ENCODE results near the gene PPP1R15B. TPM values are rescaled to one million over a fixed set of nuclear protein-coding genes. Genes with fewer than 3 reads are reported as not detected.

The PPP1R15B gene
- total and polyA plus RNA-seq, 2 donors from 2014 or later = 12.3 to 41.6 TPM

DNA sequence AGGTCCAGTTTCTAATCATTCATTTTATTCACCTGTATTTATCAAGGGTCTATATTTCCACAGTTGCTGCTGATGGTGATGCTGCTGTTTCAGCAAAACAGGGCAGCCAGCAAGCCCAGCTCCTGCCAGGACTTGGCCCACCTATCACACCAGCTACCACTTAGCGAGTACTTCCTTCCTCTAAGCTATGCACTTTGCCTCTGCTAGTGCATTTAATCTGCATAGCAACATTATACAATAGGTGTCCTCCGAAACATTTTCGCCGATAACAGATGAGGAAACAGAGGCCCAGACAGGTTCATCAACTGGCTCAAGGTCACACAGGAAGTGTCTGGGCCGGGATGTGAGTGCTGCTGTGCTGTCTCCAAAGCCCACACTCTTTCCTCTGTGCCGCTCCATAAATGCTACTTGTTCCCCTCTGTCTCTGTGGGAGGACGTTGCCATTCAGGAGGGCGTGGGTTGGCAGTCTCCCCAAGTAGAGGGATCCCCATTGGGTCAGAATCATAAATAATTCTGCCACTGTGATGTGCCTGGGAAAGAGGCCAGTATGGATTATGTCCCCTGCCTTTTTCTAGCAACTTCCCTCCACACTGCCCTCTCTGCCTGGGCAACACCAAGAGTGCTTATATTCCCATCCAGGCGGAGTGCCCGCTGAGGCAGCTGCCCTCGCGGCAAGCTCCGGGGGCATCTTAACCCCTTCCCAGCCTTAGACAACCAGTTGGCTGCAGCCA, 42.5 kb downstream of the PPP1R15B start:
- FAIRE-seq (no peak), DNase-seq (no peak)
- no peak overlapping the region for H3K9ac ChIP-seq (ENCODE audit: low read length in 3 of 3)
- TF ChIP-seq CTCF (IDR thresholded peaks at IDR 0.05; ENCODE audit: borderline replicate concordance, extremely low read depth, insufficient read depth) = no peak
- H3K27ac ChIP-seq (ENCODE audit: low read depth in 2 of 2, low read length in 2 of 2) = no peak overlapping the region
- H3K4me1 ChIP-seq (ENCODE audit: control insufficient read depth in 2 of 3, insufficient read depth in 2 of 3, low read depth in 1 of 3, low read length in 3 of 3) = no peaks in the 10 kb centered on the region
- H3K27me3 ChIP-seq (ENCODE audit: control insufficient read depth, insufficient read depth, low read length) = no peaks in the 10 kb centered on the region
- peaks cover 0 to 9% (median 8%) of the 10 kb centered on the region in 3 donors for H3K36me3 ChIP-seq (ENCODE audit: control insufficient read depth in 2 of 3, insufficient read depth in 3 of 3, low read length in 3 of 3)
- intact Hi-C loops (cut with DNase I) = loop anchor here (10.0 kb wide), 2 partner anchors 154 to 204 kb away; partner anchors contain the start of genes GOLT1A and REN
- no peaks in the 10 kb centered on the region for H3K9me3 ChIP-seq (ENCODE audit: control insufficient read depth in 2 of 3, insufficient read depth in 1 of 3, low read length in 3 of 3)
- no peak overlapping the region for H3K4me3 ChIP-seq (ENCODE audit: low read length in 3 of 3)

GRCh38 chr1:204367956-204368355, 43.7 kb downstream of the PPP1R15B start:
- Histone ChIP-seq H3K9ac (ENCODE audit: low read length in 3 of 3) (no peak overlapping the region), H3K27ac (ENCODE audit: low read depth in 2 of 2, low read length in 2 of 2) (no peak overlapping the region), H3K4me1 (ENCODE audit: control insufficient read depth in 2 of 3, insufficient read depth in 2 of 3, low read depth in 1 of 3, low read length in 3 of 3) (peaks cover 0 to 6% (median 5%) of the 10 kb centered on the region in 3 donors), H3K36me3 (ENCODE audit: control insufficient read depth in 2 of 3, insufficient read depth in 3 of 3, low read length in 3 of 3) (peaks cover 0 to 8% (median 6%) of the 10 kb centered on the region in 3 donors), H3K27me3 (ENCODE audit: control insufficient read depth, insufficient read depth, low read length) (no peaks in the 10 kb centered on the region), H3K4me3 (ENCODE audit: low read length in 3 of 3) (no peak overlapping the region), H3K9me3 (ENCODE audit: control insufficient read depth in 2 of 3, insufficient read depth in 1 of 3, low read length in 3 of 3) (no peaks in the 10 kb centered on the region)
- DNase-seq = no peak
- no peak for FAIRE-seq
- intact Hi-C loops (cut with DNase I) = loop anchor here (10.0 kb wide), 2 partner anchors 153 to 203 kb away; partner anchors contain the start of genes GOLT1A and REN
- no peak for TF ChIP-seq CTCF (IDR thresholded peaks at IDR 0.05; ENCODE audit: borderline replicate concordance, extremely low read depth, insufficient read depth)

DNA sequence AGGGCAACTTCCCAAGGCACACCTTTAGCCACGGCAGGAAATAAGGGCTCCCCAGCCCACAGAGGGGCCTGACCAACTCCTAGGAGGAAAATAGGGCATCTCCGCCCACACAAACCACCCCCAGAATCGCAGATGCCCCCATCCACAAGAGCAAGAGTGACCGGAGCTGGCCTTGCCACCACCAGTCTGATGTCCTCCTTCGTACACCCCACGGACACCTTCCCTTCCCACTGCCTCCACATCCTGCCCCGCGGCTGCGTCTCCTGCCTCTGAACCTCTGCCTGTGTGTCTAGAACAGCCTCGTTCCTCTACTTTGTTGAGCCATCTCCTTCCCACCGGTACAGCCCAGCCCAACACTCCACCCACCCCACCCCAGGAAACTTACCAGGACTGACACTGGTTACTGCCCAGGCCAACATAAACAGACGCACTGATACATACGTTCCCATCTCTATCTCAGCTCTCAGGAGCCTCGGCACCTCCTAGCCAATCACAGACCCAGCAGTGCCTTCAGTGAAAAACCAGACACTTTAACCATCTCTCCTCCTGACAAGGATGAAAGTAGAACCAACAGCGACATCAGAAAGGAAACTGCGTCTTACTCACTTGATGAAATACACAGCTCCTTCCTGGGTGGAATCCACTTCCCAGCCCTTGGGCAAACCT, 44.3 kb downstream of the PPP1R15B start:
- FAIRE-seq (no peak), DNase-seq (no peak)
- intact Hi-C loops (cut with DNase I) = loop anchor here (10.0 kb wide), 2 partner anchors 153 to 203 kb away; partner anchors contain the start of genes GOLT1A and REN

More for the DNA sequence above, 44.3 kb downstream of the PPP1R15B start:
- Histone ChIP-seq H3K9me3 (ENCODE audit: control insufficient read depth in 2 of 3, insufficient read depth in 1 of 3, low read length in 3 of 3) (no peaks in the 10 kb centered on the region), H3K27ac (ENCODE audit: low read depth in 2 of 2, low read length in 2 of 2) (no peak overlapping the region), H3K36me3 (ENCODE audit: control insufficient read depth in 2 of 3, insufficient read depth in 3 of 3, low read length in 3 of 3) (peaks cover 0 to 8% (median 6%) of the 10 kb centered on the region in 3 donors), H3K4me1 (ENCODE audit: control insufficient read depth in 2 of 3, insufficient read depth in 2 of 3, low read depth in 1 of 3, low read length in 3 of 3) (peaks cover 0 to 8% (median 6%) of the 10 kb centered on the region in 3 donors), H3K4me3 (ENCODE audit: low read length in 3 of 3) (no peak overlapping the region), H3K9ac (ENCODE audit: low read length in 3 of 3) (no peak overlapping the region), H3K27me3 (ENCODE audit: control insufficient read depth, insufficient read depth, low read length) (no peaks in the 10 kb centered on the region)
- TF ChIP-seq CTCF (IDR thresholded peaks at IDR 0.05; ENCODE audit: borderline replicate concordance, extremely low read depth, insufficient read depth) = no peak

Measured in kidney (tissue), 14 donors.